Loucy (cell line): ENCODE data around the gene CWC25.
A peak's percentile ranks its signal among the peaks of the same experiment; 100 is the strongest.
"Not testable (repeated sequence)": the region's sequence is repeated elsewhere in the genome, so short reads cannot be mapped to it uniquely, and the experiment has no call there.

Experiments
- H2AFZ ChIP-seq: fragments of 200-600 bp; sonication (generic); 2 replicates; pipeline ENCODE4 v1.6.0; 2016; ENCODE audit warnings: antibody characterized with exemption, mild to moderate bottlenecking, low read length, moderate library complexity
- H3F3A ChIP-seq: fragments of 200-600 bp; 2 replicates; pipeline ENCODE4 v1.6.0; 2016; ENCODE audit warnings: antibody characterized with exemption, low read depth, mild to moderate bottlenecking
- H3K27me3 ChIP-seq: fragments of 200-600 bp; sonication (generic); 2 replicates; pipeline ENCODE4 v1.6.1; 2014; ENCODE audit warnings: low read length, mild to moderate bottlenecking; ENCODE audit not compliant: insufficient read depth, poor library complexity, severe bottlenecking
- H3K36me3 ChIP-seq: fragments of 200-600 bp; sonication (generic); 2 replicates; pipeline ENCODE4 v1.6.1; 2016; ENCODE audit warnings: low read length; ENCODE audit not compliant: insufficient read depth
- H3K4me1 ChIP-seq: fragments of 200-600 bp; sonication (generic); 2 replicates; pipeline ENCODE4 v1.5.1; 2014; ENCODE audit warnings: low read length, mild to moderate bottlenecking; ENCODE audit not compliant: insufficient read depth, poor library complexity, severe bottlenecking
- H3K4me2 ChIP-seq: fragments of 200-600 bp; sonication (generic); 2 replicates; pipeline ENCODE4 v1.6.0; 2014; ENCODE audit warnings: antibody characterized with exemption, low read length, low read depth, mild to moderate bottlenecking; ENCODE audit not compliant: poor library complexity, severe bottlenecking
- H3K4me3 ChIP-seq: fragments of 200-600 bp; sonication (generic); 2 replicates; pipeline ENCODE4 v1.5.1; 2014; ENCODE audit warnings: low read length, mild to moderate bottlenecking, mixed read lengths; ENCODE audit not compliant: poor library complexity, severe bottlenecking
- H3K79me2 ChIP-seq: fragments of 200-600 bp; sonication (generic); 2 replicates; pipeline ENCODE4 v1.6.1; 2014; ENCODE audit warnings: low read length; ENCODE audit not compliant: insufficient read depth
- H3K9ac ChIP-seq: fragments of 200-600 bp; sonication (generic); 2 replicates; pipeline ENCODE4 v1.6.0; 2014; ENCODE audit warnings: mild to moderate bottlenecking, low read depth, low read length, moderate library complexity; ENCODE audit not compliant: poor library complexity, severe bottlenecking
- H3K9me2 ChIP-seq: fragments of 200-600 bp; sonication (generic); replicated peaks from 2 replicates; pipeline ENCODE4 v1.6.1; 2016; ENCODE audit warnings: low read depth, low read length, mixed read lengths
- H3K9me3 ChIP-seq: fragments of 200-600 bp; sonication (generic); 2 replicates; pipeline ENCODE4 v1.6.1; 2014; ENCODE audit warnings: mild to moderate bottlenecking, antibody characterized with exemption, low read length, low read depth; ENCODE audit not compliant: insufficient read depth
- H4K20me1 ChIP-seq: fragments of 200-600 bp; sonication (generic); 2 replicates; pipeline ENCODE4 v1.6.0; 2014; ENCODE audit warnings: antibody characterized with exemption, low read length, mild to moderate bottlenecking; ENCODE audit not compliant: insufficient read depth, poor library complexity, severe bottlenecking
- CTCF ChIP-seq: fragments of 200-600 bp; sonication (generic); conservative IDR thresholded peaks from 2 replicates; pipeline ENCODE4 v1.5.1; 2014; ENCODE audit warnings: mild to moderate bottlenecking, antibody characterized with exemption, low read length
- EZH2phosphoT487 ChIP-seq: fragments of 200-600 bp; IDR thresholded peaks from 2 replicates; pipeline ENCODE4 v1.6.1; 2018; ENCODE audit warnings: antibody characterized with exemption, mild to moderate bottlenecking, moderate library complexity, borderline replicate concordance

CWC25 gene

GRCh38 chr17:38794221-38794620 lies 30.9 kb downstream of the CWC25 start:
- Histone ChIP-seq H3K9ac (no peak overlapping the region), H3K4me1 (peaks cover 29% of the 10 kb centered on the region), H3K27me3 (no peaks in the 10 kb centered on the region), H3K9me2 (no peaks in the 10 kb centered on the region), H3K9me3 (no peaks in the 10 kb centered on the region), H3K36me3 (no peaks in the 10 kb centered on the region), H3K79me2 (peaks cover 73% of the 10 kb centered on the region), H3F3A (no peaks in the 10 kb centered on the region), H2AFZ (no peak overlapping the region), H3K4me3 (no peak overlapping the region), H3K4me2 (peak overlapping the region; percentile 46), H4K20me1 (peaks cover 33% of the 10 kb centered on the region)
- TF ChIP-seq CTCF (no peak), EZH2phosphoT487 (no peak)

GRCh38 chr17:38791162-38791561 lies 34.0 kb downstream of the CWC25 start:
- H4K20me1 ChIP-seq, result peaks cover 9% of the 10 kb centered on the region

GRCh38 chr17:38790148-38790707 lies 34.9 kb downstream of the CWC25 start:
- H3K36me3 ChIP-seq, result peaks cover 16% of the 10 kb centered on the region; the same call in 1 of the 2 replicates
- not testable (repeated sequence) for H4K20me1 ChIP-seq, H3K9ac ChIP-seq, H3K4me3 ChIP-seq, H3K9me3 ChIP-seq, H2AFZ ChIP-seq, H3F3A ChIP-seq, H3K9me2 ChIP-seq, H3K4me1 ChIP-seq, H3K4me2 ChIP-seq, H3K27me3 ChIP-seq
- peaks cover 39% of the 10 kb centered on the region for H3K79me2 ChIP-seq

More at GRCh38 chr17:38791162-38791561, 34.0 kb downstream of the CWC25 start:
- H3K9me3 ChIP-seq, result no peaks in the 10 kb centered on the region
- no peaks in the 10 kb centered on the region for H3K9me2 ChIP-seq
- H3K27me3 ChIP-seq, result no peaks in the 10 kb centered on the region
- no peaks in the 10 kb centered on the region for H3F3A ChIP-seq
- TF ChIP-seq CTCF, result no peak
- no peak for TF ChIP-seq EZH2phosphoT487
- H3K36me3 ChIP-seq, result peaks cover 9% of the 10 kb centered on the region; the same call in 1 of the 2 replicates
- peaks cover 3% of the 10 kb centered on the region for H3K4me1 ChIP-seq
- no peak overlapping the region for H3K4me2 ChIP-seq
- peaks cover 48% of the 10 kb centered on the region for H3K79me2 ChIP-seq
- H2AFZ ChIP-seq, result no peak overlapping the region
- H3K9ac ChIP-seq, result no peak overlapping the region
- no peak overlapping the region for H3K4me3 ChIP-seq

- Histone ChIP-seq H3K36me3 (peaks cover 25% of the 10 kb centered on the region; the same call in 1 of the 2 replicates), H3K9me3 (no peaks in the 10 kb centered on the region), H3K27me3 (no peaks in the 10 kb centered on the region), H3K4me3 (no peak overlapping the region), H3K4me2 (no peak overlapping the region), H2AFZ (no peak overlapping the region), H4K20me1 (peaks cover 4% of the 10 kb centered on the region), H3K4me1 (no peaks in the 10 kb centered on the region), H3K9ac (no peak overlapping the region), H3K79me2 (peaks cover 29% of the 10 kb centered on the region), H3F3A (no peaks in the 10 kb centered on the region), H3K9me2 (no peaks in the 10 kb centered on the region)
- no peak for TF ChIP-seq EZH2phosphoT487
- no peak for TF ChIP-seq CTCF
Measured at GRCh38 chr17:38789185-38789584, 35.9 kb downstream of the CWC25 start.

- H3K9me2 ChIP-seq, H3K9ac ChIP-seq, H3K4me1 ChIP-seq, H3K9me3 ChIP-seq, H4K20me1 ChIP-seq, H3K4me2 ChIP-seq, H3K27me3 ChIP-seq, H3F3A ChIP-seq, H2AFZ ChIP-seq, H3K4me3 ChIP-seq: not testable (repeated sequence)
- peaks cover 36% of the 10 kb centered on the region; the same call in 1 of the 2 replicates for H3K36me3 ChIP-seq
- peaks cover 18% of the 10 kb centered on the region; the same call in 1 of the 2 replicates for H3K79me2 ChIP-seq
Measured at GRCh38 chr17:38787999-38788398, 37.1 kb downstream of the CWC25 start.
